ENCODE measurements around the gene ARID2. TPM values are rescaled to one million over a fixed set of nuclear protein-coding genes. Genes with fewer than 3 reads are reported as not detected.

The ARID2 gene
- polyA plus RNA-seq: 12.6 to 16.3 TPM (median 15.1 TPM) in 3 replicates
- polyA plus RNA-seq (2011; ENCODE audit: low read depth): 7.5 TPM
- polyA plus RNA-seq (2011; cell fraction: cytosol; rRNA removed): 4.7 and 11.1 TPM in 2 replicates
- 23.6 and 24.8 TPM in 2 replicates for polyA plus RNA-seq (2011; cell fraction: nucleus; rRNA removed)
- 8.1 and 8.3 TPM in 2 replicates for polyA plus RNA-seq (2012; ENCODE audit: low replicate concordance)
- polyA minus RNA-seq: 18.9 to 76.7 TPM (median 48.9 TPM) in 3 replicates
- 13.4 TPM for polyA minus RNA-seq (2011; cell fraction: cytosol; rRNA and poly(A)+ RNA removed)
- polyA minus RNA-seq (2011; cell fraction: nucleus; rRNA and poly(A)+ RNA removed): 50.5 and 92.6 TPM in 2 replicates

GRCh38 chr12:45729233-45730083 lies at the start of gene ARID2:
Gene ARID2, plus strand, starts transcription at chr12:45729706. Its CDS starts 131 bp downstream, at chr12:45729837.
- dilution Hi-C loops (cut with MboI; ENCODE audit: extremely low pct_ligation_motif_present, low sequenced_read_pairs): no loop called here
- H3K36me3 ChIP-seq (ENCODE audit: control insufficient read depth in 2 of 2, extremely low read depth in 1 of 2, insufficient read depth in 2 of 2, low read length in 2 of 2): no peaks in the 10 kb centered on the region
- H3K9me3 ChIP-seq (ENCODE audit: control insufficient read depth, low read depth, low read length): no peaks in the 10 kb centered on the region
- peak within 1 kb of the TSS; percentile 56 to 98 (median 88) for H3K4me3 ChIP-seq (ENCODE audit: control insufficient read depth in 2 of 3, extremely low read depth in 1 of 3, insufficient read depth in 2 of 3, low read depth in 1 of 3, low read length in 3 of 3)
- FAIRE-seq: no peak
- peaks cover 14% of the 10 kb centered on the region for H3K4me1 ChIP-seq (ENCODE audit: control insufficient read depth, extremely low read depth, insufficient read depth, low read length)
- DNase-seq (ENCODE audit: low read depth, low spot score): no peak
- peak within 1 kb of the TSS; percentile 98 for H3K4me2 ChIP-seq (ENCODE audit: control insufficient read depth, extremely low read depth, insufficient read depth, low read depth, low read length)
- H3K27me3 ChIP-seq (ENCODE audit: control insufficient read depth, extremely low read depth, insufficient read depth, low read length): no peaks in the 10 kb centered on the region
- H3K79me2 ChIP-seq (ENCODE audit: control insufficient read depth, insufficient read depth, low read length): peaks cover 63% of the 10 kb centered on the region
- TF ChIP-seq EZH2 (IDR thresholded peaks at IDR 0.05; ENCODE audit: low read length) (no peak), CTCF (optimal IDR thresholded peaks at IDR 0.05 in 1 of 3, IDR thresholded peaks at IDR 0.05 in 1 of 3, conservative IDR thresholded peaks at IDR 0.05 in 1 of 3; ENCODE audit: extremely low read depth in 1 of 3, insufficient read depth in 2 of 3, low read length in 3 of 3) (no peak)
- peak within 1 kb of the TSS; percentile 99 for H3K9ac ChIP-seq (ENCODE audit: control insufficient read depth, extremely low read depth, insufficient read depth, low read length)
- no peaks in the 10 kb centered on the region for H3K9me1 ChIP-seq (ENCODE audit: control insufficient read depth, extremely low read depth, insufficient read depth, low read length)
- H4K20me1 ChIP-seq (ENCODE audit: control insufficient read depth, extremely low read depth, insufficient read depth, low read length): no peaks in the 10 kb centered on the region
- peak within 1 kb of the TSS; percentile 89 for H2AFZ ChIP-seq (ENCODE audit: control insufficient read depth, low read length)
- H3K27ac ChIP-seq (ENCODE audit: control insufficient read depth, insufficient read depth, low read length): peak within 1 kb of the TSS; percentile 97

GRCh38 chr12:45680362-45680761 lies 49.1 kb upstream of the ARID2 start:
- TF ChIP-seq CTCF (optimal IDR thresholded peaks at IDR 0.05 in 1 of 3, IDR thresholded peaks at IDR 0.05 in 1 of 3, conservative IDR thresholded peaks at IDR 0.05 in 1 of 3; ENCODE audit: extremely low read depth in 1 of 3, insufficient read depth in 2 of 3, low read length in 3 of 3) (no peak), EZH2 (IDR thresholded peaks at IDR 0.05; ENCODE audit: low read length) (no peak)
- DNase-seq (ENCODE audit: low read depth, low spot score) (no peak), FAIRE-seq (no peak)
- Histone ChIP-seq H3K9me1 (ENCODE audit: control insufficient read depth, extremely low read depth, insufficient read depth, low read length) (no peaks in the 10 kb centered on the region), H3K4me1 (ENCODE audit: control insufficient read depth, extremely low read depth, insufficient read depth, low read length) (peaks cover under 1% of the 10 kb centered on the region), H3K4me2 (ENCODE audit: control insufficient read depth, extremely low read depth, insufficient read depth, low read depth, low read length) (no peak overlapping the region), H3K36me3 (ENCODE audit: control insufficient read depth in 2 of 2, extremely low read depth in 1 of 2, insufficient read depth in 2 of 2, low read length in 2 of 2) (no peaks in the 10 kb centered on the region), H3K79me2 (ENCODE audit: control insufficient read depth, insufficient read depth, low read length) (no peaks in the 10 kb centered on the region), H3K4me3 (ENCODE audit: control insufficient read depth in 2 of 3, extremely low read depth in 1 of 3, insufficient read depth in 2 of 3, low read depth in 1 of 3, low read length in 3 of 3) (no peak overlapping the region), H4K20me1 (ENCODE audit: control insufficient read depth, extremely low read depth, insufficient read depth, low read length) (no peaks in the 10 kb centered on the region), H3K27ac (ENCODE audit: control insufficient read depth, insufficient read depth, low read length) (no peak overlapping the region), H3K27me3 (ENCODE audit: control insufficient read depth, extremely low read depth, insufficient read depth, low read length) (no peaks in the 10 kb centered on the region), H3K9me3 (ENCODE audit: control insufficient read depth, low read depth, low read length) (no peaks in the 10 kb centered on the region), H2AFZ (ENCODE audit: control insufficient read depth, low read length) (no peak overlapping the region), H3K9ac (ENCODE audit: control insufficient read depth, extremely low read depth, insufficient read depth, low read length) (no peak overlapping the region)
- dilution Hi-C loops (cut with MboI; ENCODE audit: extremely low pct_ligation_motif_present, low sequenced_read_pairs): no loop called here

Measured in keratinocyte (primary cell).